Transverse colon (tissue), 4 donors: ENCODE measurements around the gene REG1A. TPM values are rescaled to one million over a fixed set of nuclear protein-coding genes. Genes with fewer than 3 reads are reported as not detected.

Experiments used
- DNase-seq: peaks from one replicate; pipeline ENCODE4 v3.0.0-alpha.2; 2019
- H3K27ac ChIP-seq, 4 donors: fragments of 200-600 bp; sonication (generic); 2 replicates each; pipeline ENCODE4 v1.5.1; 2016 to 2018; ENCODE audit warnings: inconsistent platforms in 4 of 4
- H3K27me3 ChIP-seq: fragments of 200-600 bp; sonication (generic); 2 replicates; pipeline ENCODE4 v1.5.1; 2017; ENCODE audit warnings: inconsistent platforms
- H3K36me3 ChIP-seq, 4 donors: fragments of 200-600 bp; sonication (generic); 2 replicates each; pipeline ENCODE4 v1.5.1; 2017 to 2019; ENCODE audit warnings: inconsistent platforms in 4 of 4
- H3K4me1 ChIP-seq, 4 donors: fragments of 200-600 bp; sonication (generic); 2 replicates each; pipeline ENCODE4 v1.5.1; 2017 to 2020; ENCODE audit warnings: inconsistent platforms in 4 of 4
- H3K4me3 ChIP-seq, 4 donors: fragments of 200-600 bp; sonication (generic); 1 replicate in 1 of 4; 2 replicates in 3 of 4; pipeline versions ENCODE4 v1.5.1 to v1.6.1; 2017 to 2019; ENCODE audit warnings: inconsistent platforms in 4 of 4
- H3K9me3 ChIP-seq, 2 donors: fragments of 200-600 bp; sonication (generic); 2 replicates each; pipeline ENCODE4 v1.5.1; 2017 to 2019; ENCODE audit warnings: inconsistent platforms in 2 of 2
- CTCF ChIP-seq, 5 experiments: fragments of 200-600 bp in 3 of 5; fragments of 450-650 bp in 2 of 5; sonication (generic) in 3 of 5; IDR thresholded peaks; 1 replicate in 2 of 5; 2 replicates in 3 of 5; pipeline ENCODE4 v1.5.1; 2016 to 2017; ENCODE audit warnings: antibody characterized with exemption in 5 of 5, inconsistent platforms in 3 of 5, mild to moderate bottlenecking in 2 of 5, moderate library complexity in 1 of 5
- EP300 ChIP-seq: sonication (generic); formaldehyde crosslinking; IDR thresholded peaks from one replicate; pipeline ENCODE4 v1.6.1; 2017; ENCODE audit warnings: antibody characterized with exemption, low read depth
- POLR2A ChIP-seq: fragments of 450-650 bp; IDR thresholded peaks from one replicate; pipeline ENCODE4 v1.6.1; 2016; ENCODE audit warnings: antibody characterized with exemption, mild to moderate bottlenecking, moderate library complexity
- POLR2AphosphoS5 ChIP-seq, 3 donors: sonication (generic); formaldehyde crosslinking; IDR thresholded peaks; one replicate each; pipeline ENCODE4 v1.6.1; 2016; ENCODE audit warnings: antibody characterized with exemption in 3 of 3
- WGBS, 2 donors: methylation state at CpG; one replicate each; pipeline ENCODE4 v1.1.5; 2018; ENCODE audit warnings: low coverage in 1 of 2; 5-methylcytosine and 5-hydroxymethylcytosine counted together
- in situ Hi-C, 4 donors: fragments of 200-750 bp; cut with MboI; loops; one replicate each; pipeline versions ENCODE4 v1.15.0 to v1.15.1; 2017; ENCODE audit warnings: low sequenced_read_pairs in 3 of 4, low pct_ligation_motif_present in 1 of 4, low pct_unique_long_range_greater_than_20kb in 1 of 4
- intact Hi-C: fragments of 100-400 bp; cut with DNase I; formaldehyde crosslinking; loops from one replicate; pipeline ENCODE4 v1.15.1; 2023; ENCODE audit warnings: low total_unique reads
- total RNA-seq, 4 donors: library from RNA; depleted of rRNA; stranded (reverse); fragments of >200 nt; gene quantifications; one replicate each; pipeline ENCODE4 v1.1.0, GENCODE V29; 2016

REG1A gene
- total RNA-seq, 4 donors from 2014 or later: not detected

- Histone ChIP-seq H3K36me3 (no peaks in the 10 kb centered on the region), H3K27me3 (peaks cover 61% of the 10 kb centered on the region), H3K9me3 (no peaks in the 10 kb centered on the region), H3K27ac (no peak overlapping the region), H3K4me1 (no peaks in the 10 kb centered on the region), H3K4me3 (no peak overlapping the region)
- WGBS, 2 donors: 80 to 86% methylated on average over 2 to 3 of the region's 3 CpGs
- intact Hi-C loops: no loop called here
- in situ Hi-C loops: no loop called here
- no peak for DNase-seq
- no peak for TF ChIP-seq CTCF (IDR thresholded peaks at IDR 0.05)
- TF ChIP-seq POLR2A: no peak
- TF ChIP-seq EP300: no peak
- no peak for TF ChIP-seq POLR2AphosphoS5 (IDR thresholded peaks at IDR 0.05)
These were observed 35.7 kb upstream of the REG1A start for GRCh38 chr2:79084495-79085135.

- DNase-seq: no peak
- WGBS, 2 donors: 75% methylated on average over 3 of the region's 3 CpGs; no CpG with 5 or more reads in 1 of the 2 donors
- Histone ChIP-seq H3K27ac (no peak overlapping the region), H3K36me3 (no peaks in the 10 kb centered on the region), H3K4me1 (peaks cover 0 to 2% (median under 1%) of the 10 kb centered on the region in 4 donors), H3K9me3 (no peaks in the 10 kb centered on the region), H3K4me3 (no peak overlapping the region), H3K27me3 (peaks cover 63% of the 10 kb centered on the region)
- in situ Hi-C loops: no loop called here
- TF ChIP-seq POLR2A (no peak), CTCF (IDR thresholded peaks at IDR 0.05) (no peak), EP300 (no peak), POLR2AphosphoS5 (IDR thresholded peaks at IDR 0.05) (no peak)
- intact Hi-C loops: no loop called here
These were observed 34.9 kb upstream of the REG1A start for GRCh38 chr2:79085382-79085781.

DNA sequence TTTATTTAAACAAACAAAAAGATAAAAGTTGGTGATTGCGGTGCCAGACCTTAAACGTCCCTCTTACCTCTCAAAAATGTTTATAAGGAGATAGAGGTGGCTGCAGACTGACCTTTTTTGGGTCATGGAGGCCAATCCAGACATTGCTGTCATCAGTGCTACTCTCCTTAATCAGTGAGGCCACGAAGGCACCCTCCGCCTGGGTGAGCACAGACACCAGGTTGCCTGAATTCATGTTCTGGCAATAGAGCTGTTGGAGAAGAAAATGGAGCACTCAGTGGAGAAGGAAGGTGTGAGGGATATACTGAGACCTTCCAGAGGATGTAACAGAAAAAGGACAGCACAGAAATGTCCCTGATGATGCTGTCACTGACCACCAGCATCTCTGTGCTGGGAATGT lies 34.0 kb upstream of the REG1A start:
- Histone ChIP-seq H3K4me1 (peaks cover 0 to 4% (median 1%) of the 10 kb centered on the region in 4 donors), H3K36me3 (no peaks in the 10 kb centered on the region), H3K27me3 (peaks cover 64% of the 10 kb centered on the region), H3K4me3 (no peak overlapping the region), H3K9me3 (no peaks in the 10 kb centered on the region), H3K27ac (no peak overlapping the region)
- no peak for DNase-seq
- in situ Hi-C loops: no loop called here
- 40 to 57% methylated on average over 1 to 4 of the region's 4 CpGs for WGBS, 2 donors
- TF ChIP-seq EP300 (no peak), POLR2A (no peak), POLR2AphosphoS5 (IDR thresholded peaks at IDR 0.05) (no peak), CTCF (IDR thresholded peaks at IDR 0.05) (no peak)
- intact Hi-C loops: no loop called here

GRCh38 chr2:79087785-79088364 lies 32.4 kb upstream of the REG1A start, which contains the start of gene REG1B:
Gene REG1B, minus strand, starts transcription at chr2:79087993. Its CDS starts 381 bp downstream, at chr2:79087612.
- in situ Hi-C loops (no loop called here), intact Hi-C loops (no loop called here)
- Histone ChIP-seq H3K4me1 (peaks cover 0 to 4% (median 1%) of the 10 kb centered on the region in 4 donors), H3K36me3 (no peaks in the 10 kb centered on the region), H3K4me3 (no peak within 1 kb of the TSS), H3K9me3 (no peaks in the 10 kb centered on the region), H3K27me3 (peaks cover 65% of the 10 kb centered on the region), H3K27ac (no peak within 1 kb of the TSS)
- 64 to 100% methylated on average over 2 of the region's 2 CpGs for WGBS, 2 donors
- no peak for DNase-seq
- no peak for TF ChIP-seq POLR2A
- TF ChIP-seq POLR2AphosphoS5 (IDR thresholded peaks at IDR 0.05): no peak
- TF ChIP-seq EP300: no peak
- no peak for TF ChIP-seq CTCF (IDR thresholded peaks at IDR 0.05)
